ENCODE results near the gene PGM1. TPM values are rescaled to one million over a fixed set of nuclear protein-coding genes. Genes with fewer than 3 reads are reported as not detected.

Gene PGM1
- 10 to 100 TPM; 45.0 to 46.8 TPM for total RNA-seq

GRCh38 chr1:63593303-63593885 is at the start of gene PGM1:
PGM1 (plus strand) TSS chr1:63593411; CDS start chr1:63593489, 78 bp downstream.

Other genes starting within 250 kb of the PGM1 start
- 10 to 100 TPM; 23.8 to 25.3 TPM for gene ALG6, start 225.8 kb upstream of the PGM1 start, total RNA-seq
- gene ITGB3BP, start 70.2 kb upstream of the PGM1 start, total RNA-seq = 10 to 100 TPM; 39.5 to 39.7 TPM
- 1 to 10 TPM; 5.8 to 8.5 TPM for gene EFCAB7, start 69.9 kb upstream of the PGM1 start, total RNA-seq
- gene ROR1, start 180.6 kb downstream of the PGM1 start, total RNA-seq = not detected